ENCODE measurements around the gene LONP2. TPM values are rescaled to one million over a fixed set of nuclear protein-coding genes. Genes with fewer than 3 reads are reported as not detected.
"Not testable (repeated sequence)": the region's sequence is repeated elsewhere in the genome, so short reads cannot be mapped to it uniquely, and the experiment has no call there.

The LONP2 gene
- total and polyA plus RNA-seq, 12 donors = 45.3 to 89.1 (median 75.2) TPM

- 80 to 83% (median 83%) methylated on average over 6 of the region's 6 CpGs for WGBS, 4 donors
- H3K4me3 ChIP-seq = no peak overlapping the region
- no peaks in the 10 kb centered on the region for H3K27me3 ChIP-seq
- intact Hi-C loops (cut with DNase I) = loop anchor here in 1 of 2 donors (10.0 kb wide), 2 partner anchors 310 to 390 kb away; no protein-coding TSS in a partner anchor
- no peaks in the 10 kb centered on the region for H3K36me3 ChIP-seq (replicated peaks in 1 of 2)
- no peak overlapping the region for H3K27ac ChIP-seq
- no peaks in the 10 kb centered on the region for H3K9me3 ChIP-seq (replicated peaks in 1 of 3)
- no peak for DNase-seq
- no peak for TF ChIP-seq CTCF (IDR thresholded peaks at IDR 0.05)
- TF ChIP-seq POLR2A (IDR thresholded peaks at IDR 0.05) = no peak
- H3K4me1 ChIP-seq (replicated peaks in 1 of 2) = no peaks in the 10 kb centered on the region
These were observed 9.0 kb upstream of the LONP2 start for GRCh38 chr16:48235058-48235555.

GRCh38 chr16:48235556-48236136 lies 8.5 kb upstream of the LONP2 start:
- Histone ChIP-seq H3K9me3 (replicated peaks in 1 of 3) (no peaks in the 10 kb centered on the region), H3K27ac (no peak overlapping the region), H3K27me3 (no peaks in the 10 kb centered on the region), H3K36me3 (replicated peaks in 1 of 2) (no peaks in the 10 kb centered on the region), H3K4me1 (replicated peaks in 1 of 2) (no peaks in the 10 kb centered on the region), H3K4me3 (no peak overlapping the region)
- WGBS, 4 donors = 70 to 83% (median 75%) methylated on average over 6 of the region's 6 CpGs
- intact Hi-C loops (cut with DNase I) = loop anchor here in 1 of 2 donors (10.0 kb wide), 2 partner anchors 309 to 389 kb away; no protein-coding TSS in a partner anchor
- no peak for TF ChIP-seq CTCF (IDR thresholded peaks at IDR 0.05)
- no peak for TF ChIP-seq POLR2A (IDR thresholded peaks at IDR 0.05)
- DNase-seq = no peak

- 70 to 91% (median 87%) methylated on average over 1 of the region's 1 CpG for WGBS, 4 donors
- intact Hi-C loops (cut with DNase I) = loop anchor here in 1 of 2 donors (10.0 kb wide), 2 partner anchors 309 to 389 kb away; no protein-coding TSS in a partner anchor
These were observed 7.8 kb upstream of the LONP2 start for GRCh38 chr16:48236286-48236685.

GRCh38 chr16:48240147-48240546 lies 4.0 kb upstream of the LONP2 start:
- H3K27ac ChIP-seq; H3K36me3 ChIP-seq (replicated peaks in 1 of 2); H3K4me1 ChIP-seq (replicated peaks in 1 of 2); DNase-seq; H3K27me3 ChIP-seq; H3K9me3 ChIP-seq (replicated peaks in 1 of 3); intact Hi-C loops (cut with DNase I); H3K4me3 ChIP-seq: not testable (repeated sequence)
- 88 to 95% (median 91%) methylated on average over 3 of the region's 3 CpGs for WGBS, 4 donors

More at GRCh38 chr16:48236286-48236685, 7.8 kb upstream of the LONP2 start:
- Histone ChIP-seq H3K9me3 (replicated peaks in 1 of 3) (no peaks in the 10 kb centered on the region), H3K27me3 (no peaks in the 10 kb centered on the region), H3K27ac (no peak overlapping the region), H3K4me1 (replicated peaks in 1 of 2) (no peaks in the 10 kb centered on the region), H3K4me3 (no peak overlapping the region), H3K36me3 (replicated peaks in 1 of 2) (no peaks in the 10 kb centered on the region)
- TF ChIP-seq POLR2A (IDR thresholded peaks at IDR 0.05) = no peak
- DNase-seq = no peak

GRCh38 chr16:48244863-48245195 lies 729 bp downstream of the LONP2 start:
- no peak for DNase-seq
- TF ChIP-seq POLR2A (IDR thresholded peaks at IDR 0.05) (no peak), CTCF (IDR thresholded peaks at IDR 0.05) (no peak)
- Histone ChIP-seq H3K36me3 (replicated peaks in 1 of 2) (no peaks in the 10 kb centered on the region), H3K4me3 (peak overlapping the region; percentile 62 to 94 (median 86)), H3K4me1 (replicated peaks in 1 of 2) (peaks cover 26 to 34% of the 10 kb centered on the region in 2 donors), H3K27me3 (no peaks in the 10 kb centered on the region), H3K9me3 (replicated peaks in 1 of 3) (no peaks in the 10 kb centered on the region), H3K27ac (peak overlapping the region in 4 of 5 donors; percentile 81 to 95 (median 92))
- intact Hi-C loops (cut with DNase I) = no loop called here
- 1 to 6% (median 4%) methylated on average over 8 of the region's 8 CpGs for WGBS, 4 donors
